Stimulated activated CD4-positive, alpha-beta T cell treated with anti-CD3 and anti-CD28 coated beads, Interleukin-15, amount 100 ng/mL, for 48 hours (primary cell): ENCODE data around the gene CEP128.

Source experiments
- DNase-seq, 2 donors: peaks; one replicate each; pipeline ENCODE4 v3.0.0-alpha.2; 2020; ENCODE audit warnings: low read depth in 2 of 2

CEP128 gene

GRCh38 chr14:80485764-80486163, 455.8 kb downstream of the CEP128 start:
- DNase-seq: no peak

DNA sequence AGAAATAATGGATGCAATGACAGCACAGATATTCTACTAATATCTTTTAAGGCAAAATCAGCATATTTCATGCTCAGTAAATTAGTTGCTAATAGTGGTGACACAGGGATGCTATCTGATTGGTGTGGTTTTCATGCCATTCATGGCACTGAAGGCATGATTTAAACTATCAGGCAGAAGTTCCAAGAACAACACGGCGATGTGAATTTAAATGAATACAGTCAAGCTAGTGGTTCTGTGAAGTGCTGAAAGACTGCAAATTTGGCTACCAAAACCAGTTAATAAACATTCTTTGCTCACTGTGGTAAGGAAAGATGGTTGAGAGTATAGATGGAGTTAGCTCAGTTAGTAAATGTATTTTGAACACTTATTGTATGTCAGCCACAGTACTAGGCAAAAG, 458.2 kb downstream of the CEP128 start:
- no peak for DNase-seq

GRCh38 chr14:80477388-80478160, 464.0 kb downstream of the CEP128 start:
- no peak for DNase-seq

DNA sequence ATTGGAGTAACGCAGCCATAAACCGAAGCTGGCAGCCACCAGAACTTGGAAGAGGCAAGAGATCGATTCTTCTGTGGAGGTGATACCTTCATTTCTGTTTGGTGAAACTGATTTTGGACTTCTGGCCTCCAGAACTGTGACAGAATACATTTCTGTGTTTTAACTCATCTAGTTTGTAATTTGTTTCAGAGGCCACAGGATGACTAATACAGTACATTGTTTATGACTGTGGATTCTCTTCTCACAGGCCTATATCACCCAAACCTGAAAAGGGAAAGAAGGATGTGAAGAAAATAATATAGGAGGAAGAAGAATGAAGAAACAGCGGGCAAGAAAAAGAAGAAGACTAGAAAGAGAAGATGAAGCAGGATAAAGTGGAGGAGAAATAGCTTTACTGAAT, 466.5 kb downstream of the CEP128 start:
- no peak for DNase-seq

DNA sequence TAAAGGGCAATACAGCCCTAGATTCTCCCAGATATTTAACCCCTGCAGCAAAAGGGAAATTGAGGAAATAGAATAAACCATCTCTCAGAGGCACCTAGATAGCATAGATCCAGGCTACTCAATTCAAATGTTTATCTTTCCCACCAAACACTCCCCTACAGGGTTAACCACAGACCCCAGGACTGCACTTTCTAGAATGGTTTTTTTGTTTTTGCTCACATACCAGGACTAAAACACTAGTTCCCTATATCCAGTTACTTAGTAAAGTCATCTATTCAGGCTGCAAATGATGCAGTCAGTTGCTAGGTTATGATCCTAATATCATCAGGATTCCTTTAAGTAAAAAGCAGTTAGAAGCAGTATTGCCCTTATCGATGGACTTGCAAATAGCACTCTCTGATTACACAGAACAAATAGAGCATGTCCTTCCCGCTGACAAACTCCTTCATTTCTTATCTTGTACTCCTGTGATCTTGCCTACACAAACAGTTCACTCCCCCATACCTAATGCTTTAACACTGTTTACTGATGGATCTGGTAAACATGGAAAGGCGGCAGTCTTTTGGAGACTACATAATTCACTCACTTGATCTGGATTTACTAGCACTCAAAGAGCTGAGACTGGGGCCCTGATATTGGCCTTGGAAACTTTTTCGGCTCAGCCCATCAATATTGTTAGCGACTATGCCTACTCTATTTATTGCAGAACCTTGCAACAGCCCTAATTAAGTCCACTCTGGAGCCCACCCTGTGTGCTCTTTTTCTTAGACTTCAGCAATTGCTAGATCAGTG, 473.0 kb downstream of the CEP128 start:
- no peak for DNase-seq

- DNase-seq: no peak
Measured at GRCh38 chr14:80465546-80466220, 475.9 kb downstream of the CEP128 start.

- DNase-seq: no peak
Measured at GRCh38 chr14:80464531-80465149, 476.9 kb downstream of the CEP128 start.

GRCh38 chr14:80456209-80456608, 485.3 kb downstream of the CEP128 start:
- DNase-seq: no peak

GRCh38 chr14:80455031-80455430, 486.5 kb downstream of the CEP128 start:
- DNase-seq: no peak

- DNase-seq: no peak
Measured at GRCh38 chr14:80448267-80448666, 493.3 kb downstream of the CEP128 start.

DNA sequence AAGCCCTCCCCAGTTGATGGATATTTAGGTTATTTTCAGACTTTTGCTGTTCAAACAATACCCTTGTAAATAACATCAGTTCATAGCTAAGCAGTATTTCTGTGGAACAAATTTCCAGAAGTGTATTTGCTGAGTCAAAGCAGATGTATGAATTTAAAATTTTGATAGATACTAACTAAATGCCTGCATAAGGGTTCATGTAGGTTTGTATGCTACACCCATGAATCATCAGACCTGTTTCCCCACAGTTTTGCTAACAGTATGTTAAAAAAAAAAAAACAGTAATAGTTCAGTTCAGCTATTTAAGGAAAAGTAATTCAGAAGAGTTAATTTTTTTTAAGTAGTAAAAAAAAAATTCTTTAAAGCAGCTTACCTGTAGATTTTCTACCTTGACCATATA, 494.1 kb downstream of the CEP128 start:
- DNase-seq: no peak
